ENCODE results near the gene SCUBE1.

DNA sequence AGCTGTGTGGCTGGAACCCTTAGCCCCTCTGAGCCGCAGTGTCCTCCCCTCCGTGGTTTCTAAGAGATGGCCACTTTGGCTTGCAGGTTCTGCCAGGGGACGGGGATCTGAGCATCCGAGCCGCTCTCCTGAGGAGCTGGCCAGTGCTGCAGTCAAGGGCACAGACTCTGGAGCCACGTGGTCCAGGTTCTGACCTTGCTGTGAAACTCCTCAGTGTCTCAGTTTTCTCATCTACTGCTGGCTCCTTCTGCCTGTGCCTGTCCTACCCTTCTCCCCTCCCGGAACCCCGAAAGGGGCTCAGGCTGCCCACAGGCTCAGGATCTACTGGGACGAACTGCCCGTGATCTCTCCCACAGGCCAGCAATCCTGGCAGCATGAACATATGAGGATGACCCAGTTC is 90.9 kb downstream of the SCUBE1 start:
- no peak for TF ChIP-seq POLR2A (IDR thresholded peaks at IDR 0.05)
- TF ChIP-seq, protein P1, sequence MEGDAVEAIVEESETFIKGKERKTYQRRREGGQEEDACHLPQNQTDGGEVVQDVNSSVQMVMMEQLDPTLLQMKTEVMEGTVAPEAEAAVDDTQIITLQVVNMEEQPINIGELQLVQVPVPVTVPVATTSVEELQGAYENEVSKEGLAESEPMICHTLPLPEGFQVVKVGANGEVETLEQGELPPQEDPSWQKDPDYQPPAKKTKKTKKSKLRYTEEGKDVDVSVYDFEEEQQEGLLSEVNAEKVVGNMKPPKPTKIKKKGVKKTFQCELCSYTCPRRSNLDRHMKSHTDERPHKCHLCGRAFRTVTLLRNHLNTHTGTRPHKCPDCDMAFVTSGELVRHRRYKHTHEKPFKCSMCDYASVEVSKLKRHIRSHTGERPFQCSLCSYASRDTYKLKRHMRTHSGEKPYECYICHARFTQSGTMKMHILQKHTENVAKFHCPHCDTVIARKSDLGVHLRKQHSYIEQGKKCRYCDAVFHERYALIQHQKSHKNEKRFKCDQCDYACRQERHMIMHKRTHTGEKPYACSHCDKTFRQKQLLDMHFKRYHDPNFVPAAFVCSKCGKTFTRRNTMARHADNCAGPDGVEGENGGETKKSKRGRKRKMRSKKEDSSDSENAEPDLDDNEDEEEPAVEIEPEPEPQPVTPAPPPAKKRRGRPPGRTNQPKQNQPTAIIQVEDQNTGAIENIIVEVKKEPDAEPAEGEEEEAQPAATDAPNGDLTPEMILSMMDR (IDR thresholded peaks at IDR 0.05) = no peak

Data from thyroid gland (tissue), 4 donors.